Measurements from ENCODE around the gene PCARE.
"Not testable (repeated sequence)": the region's sequence is repeated elsewhere in the genome, so short reads cannot be mapped to it uniquely, and the experiment has no call there.

PCARE gene

GRCh38 chr2:29097569-29097968 is 23.2 kb upstream of the PCARE start:
- DNase-seq (ENCODE audit: insufficient read length, low spot score) (no peak), FAIRE-seq (no peak)
- TF ChIP-seq CTCF (IDR thresholded peaks at IDR 0.05; ENCODE audit: insufficient read depth, missing control alignments) = no peak

GRCh38 chr2:29096969-29097368 is 22.6 kb upstream of the PCARE start:
- no peak for TF ChIP-seq CTCF (IDR thresholded peaks at IDR 0.05; ENCODE audit: insufficient read depth, missing control alignments)
- DNase-seq (ENCODE audit: insufficient read length, low spot score) (no peak), FAIRE-seq (no peak)

- FAIRE-seq; DNase-seq (ENCODE audit: insufficient read length, low spot score): not testable (repeated sequence)
Observed at GRCh38 chr2:29090311-29090710, 16.0 kb upstream of the PCARE start.

- TF ChIP-seq CTCF (IDR thresholded peaks at IDR 0.05; ENCODE audit: insufficient read depth, missing control alignments) = no peak
- DNase-seq (ENCODE audit: insufficient read length, low spot score) (no peak), FAIRE-seq (no peak)
Observed at GRCh38 chr2:29084554-29084953, 10.2 kb upstream of the PCARE start.

GRCh38 chr2:29082804-29083495 is 8.6 kb upstream of the PCARE start:
- DNase-seq (ENCODE audit: insufficient read length, low spot score) = no peak
- no peak for FAIRE-seq
- TF ChIP-seq CTCF (IDR thresholded peaks at IDR 0.05; ENCODE audit: insufficient read depth, missing control alignments) = no peak

GRCh38 chr2:29080886-29081743 is 6.8 kb upstream of the PCARE start:
- DNase-seq (ENCODE audit: insufficient read length, low spot score) = no peak
- FAIRE-seq = no peak
- no peak for TF ChIP-seq CTCF (IDR thresholded peaks at IDR 0.05; ENCODE audit: insufficient read depth, missing control alignments)

GRCh38 chr2:29079887-29080286 is 5.6 kb upstream of the PCARE start:
- FAIRE-seq (no peak), DNase-seq (ENCODE audit: insufficient read length, low spot score) (no peak)
- TF ChIP-seq CTCF (IDR thresholded peaks at IDR 0.05; ENCODE audit: insufficient read depth, missing control alignments) = no peak
